ENCODE results near the gene ARID4B.

ARID4B gene

DNA sequence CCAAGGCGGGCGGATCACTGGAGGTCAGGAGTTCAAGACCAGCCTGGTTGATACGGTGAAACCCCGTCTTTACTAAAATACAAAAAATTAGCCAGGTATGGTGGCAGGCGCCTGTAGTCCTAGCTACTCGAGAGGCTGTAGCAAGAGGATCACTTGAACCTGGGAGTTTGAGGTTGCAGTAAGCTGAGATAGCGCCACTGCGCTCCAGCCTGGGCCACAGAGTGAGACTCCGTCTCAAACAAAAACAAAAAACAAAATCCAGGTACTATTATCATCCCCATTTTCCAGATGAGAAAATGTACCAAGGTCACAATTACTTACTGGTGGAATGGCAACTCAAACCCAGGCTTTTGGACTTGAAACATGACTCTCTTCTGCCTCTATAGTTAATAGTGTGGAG, 203.9 kb downstream of the ARID4B start:
- DNase-seq = no peak

DNA sequence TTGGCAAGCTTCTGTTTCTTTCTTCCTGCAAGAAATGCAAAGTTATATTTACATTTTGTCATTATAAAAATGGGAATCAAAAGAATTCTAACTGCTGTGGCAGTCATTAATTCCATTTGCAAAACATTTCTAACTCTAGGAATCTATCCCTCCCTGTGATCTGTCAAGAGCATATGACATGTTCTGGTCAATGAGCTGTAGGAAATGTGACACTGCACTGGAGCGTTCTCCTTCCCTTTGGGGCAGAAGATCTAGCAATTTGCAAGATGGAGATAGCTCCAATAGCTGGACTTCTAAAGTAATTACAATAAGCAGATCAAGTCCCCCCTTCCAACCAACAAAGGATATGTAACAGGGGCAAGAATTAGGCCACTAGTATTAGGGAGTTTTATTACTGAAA, 205.6 kb downstream of the ARID4B start:
- DNase-seq = no peak
